SH-SY5Y (cell line): ENCODE results near the gene LSM2.

ENCODE experiments used
- GATA2 ChIP-seq: IDR thresholded peaks from 2 replicates; pipeline ENCODE4 v1.6.1; 2011; ENCODE audit warnings: mild to moderate bottlenecking, low read depth, low read length
- GATA3 ChIP-seq: IDR thresholded peaks from 2 replicates; pipeline ENCODE4 v1.6.1; 2011; ENCODE audit warnings: low read depth, mild to moderate bottlenecking, low read length, moderate library complexity

DNA sequence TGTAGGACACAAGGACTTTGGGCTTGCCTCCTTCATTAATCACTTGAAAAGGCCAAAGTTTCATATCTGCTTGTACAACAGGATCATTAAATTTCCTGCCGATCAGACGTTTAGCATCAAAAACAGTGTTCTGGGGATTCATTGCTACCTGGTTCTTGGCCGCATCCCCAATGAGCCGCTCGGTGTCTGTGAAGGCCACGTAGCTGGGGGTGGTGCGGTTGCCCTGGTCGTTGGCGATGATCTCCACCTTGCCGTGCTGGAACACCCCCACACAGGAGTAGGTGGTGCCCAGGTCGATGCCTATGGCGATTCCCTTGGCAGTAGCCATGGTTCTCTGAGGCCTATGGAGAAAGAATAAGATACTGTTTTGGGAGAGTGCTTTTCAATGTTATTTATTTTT, 4.9 kb upstream of the LSM2 start:
- TF ChIP-seq GATA3 = no peak
- no peak for TF ChIP-seq GATA2
